NCI-H146 (cell line): ENCODE results near the gene USP17L25.
"Not testable (repeated sequence)": the region's sequence is repeated elsewhere in the genome, so short reads cannot be mapped to it uniquely, and the experiment has no call there.

Experiments
- DNase-seq: peaks from one replicate; lab custom pipeline; 2025; lab: John Stamatoyannopoulos, UW

Gene USP17L25, protein sequence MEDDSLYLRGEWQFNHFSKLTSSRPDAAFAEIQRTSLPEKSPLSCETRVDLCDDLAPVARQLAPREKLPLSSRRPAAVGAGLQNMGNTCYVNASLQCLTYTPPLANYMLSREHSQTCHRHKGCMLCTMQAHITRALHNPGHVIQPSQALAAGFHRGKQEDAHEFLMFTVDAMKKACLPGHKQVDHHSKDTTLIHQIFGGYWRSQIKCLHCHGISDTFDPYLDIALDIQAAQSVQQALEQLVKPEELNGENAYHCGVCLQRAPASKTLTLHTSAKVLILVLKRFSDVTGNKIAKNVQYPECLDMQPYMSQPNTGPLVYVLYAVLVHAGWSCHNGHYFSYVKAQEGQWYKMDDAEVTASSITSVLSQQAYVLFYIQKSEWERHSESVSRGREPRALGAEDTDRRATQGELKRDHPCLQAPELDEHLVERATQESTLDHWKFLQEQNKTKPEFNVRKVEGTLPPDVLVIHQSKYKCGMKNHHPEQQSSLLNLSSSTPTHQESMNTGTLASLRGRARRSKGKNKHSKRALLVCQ

DNA sequence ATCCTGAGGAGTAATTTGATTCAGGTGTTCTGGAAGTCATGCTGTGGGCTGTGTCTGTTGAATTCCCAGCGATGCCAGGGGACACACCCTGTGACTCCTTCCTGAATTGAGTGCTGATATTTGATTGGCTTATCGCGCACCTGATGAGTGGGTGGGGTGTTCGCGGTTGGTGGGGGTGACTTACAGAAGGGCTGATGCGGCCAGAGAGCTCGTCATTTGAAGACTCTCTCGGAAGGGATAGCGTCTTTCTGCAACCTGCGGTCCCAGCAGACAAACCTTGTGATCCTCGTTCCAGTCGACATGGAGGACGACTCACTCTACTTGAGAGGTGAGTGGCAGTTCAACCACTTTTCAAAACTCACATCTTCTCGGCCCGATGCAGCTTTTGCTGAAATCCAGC, at the start of gene USP17L25:
USP17L25 (plus strand) TSS at position 301 of the 400 bp plus-strand sequence; CDS start at position 301, 0 bp downstream.
- not testable (repeated sequence) for DNase-seq

DNA sequence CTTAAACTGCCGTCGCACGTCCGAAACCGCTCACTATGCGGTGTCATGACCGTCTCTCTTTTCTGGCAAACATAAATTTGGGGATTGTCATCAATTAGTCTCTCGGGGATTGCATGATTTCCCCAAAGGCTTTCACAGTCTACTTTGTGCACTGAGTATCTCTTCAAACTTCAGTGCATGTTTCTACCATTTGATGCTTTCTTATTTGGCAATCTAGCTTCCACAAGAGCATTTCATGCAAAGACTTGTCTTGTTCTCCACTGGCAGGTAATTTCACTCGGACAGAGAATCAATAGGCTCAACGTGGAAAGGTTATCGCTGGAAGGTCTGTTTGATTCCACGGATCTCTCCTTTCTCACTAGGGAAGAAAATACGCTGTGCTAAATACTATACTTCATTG, 5.5 kb upstream of the USP17L25 start:
- not testable (repeated sequence) for DNase-seq

DNA sequence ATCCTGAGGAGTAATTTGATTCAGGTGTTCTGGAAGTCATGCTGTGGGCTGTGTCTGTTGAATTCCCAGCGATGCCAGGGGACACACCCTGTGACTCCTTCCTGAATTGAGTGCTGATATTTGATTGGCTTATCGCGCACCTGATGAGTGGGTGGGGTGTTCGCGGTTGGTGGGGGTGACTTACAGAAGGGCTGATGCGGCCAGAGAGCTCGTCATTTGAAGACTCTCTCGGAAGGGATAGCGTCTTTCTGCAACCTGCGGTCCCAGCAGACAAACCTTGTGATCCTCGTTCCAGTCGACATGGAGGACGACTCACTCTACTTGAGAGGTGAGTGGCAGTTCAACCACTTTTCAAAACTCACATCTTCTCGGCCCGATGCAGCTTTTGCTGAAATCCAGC, 4.8 kb upstream of the USP17L25 start, which contains the start of gene USP17L24:
USP17L24 (plus strand) TSS at position 301 of the 400 bp plus-strand sequence; CDS start at position 301, 0 bp downstream.
- not testable (repeated sequence) for DNase-seq

DNA sequence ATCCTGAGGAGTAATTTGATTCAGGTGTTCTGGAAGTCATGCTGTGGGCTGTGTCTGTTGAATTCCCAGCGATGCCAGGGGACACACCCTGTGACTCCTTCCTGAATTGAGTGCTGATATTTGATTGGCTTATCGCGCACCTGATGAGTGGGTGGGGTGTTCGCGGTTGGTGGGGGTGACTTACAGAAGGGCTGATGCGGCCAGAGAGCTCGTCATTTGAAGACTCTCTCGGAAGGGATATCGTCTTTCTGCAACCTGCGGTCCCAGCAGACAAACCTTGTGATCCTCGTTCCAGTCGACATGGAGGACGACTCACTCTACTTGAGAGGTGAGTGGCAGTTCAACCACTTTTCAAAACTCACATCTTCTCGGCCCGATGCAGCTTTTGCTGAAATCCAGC, 4.6 kb downstream of the USP17L25 start, which contains the start of gene USP17L26:
USP17L26 (plus strand) TSS at position 301 of the 400 bp plus-strand sequence; CDS start at position 301, 0 bp downstream.
- not testable (repeated sequence) for DNase-seq

DNA sequence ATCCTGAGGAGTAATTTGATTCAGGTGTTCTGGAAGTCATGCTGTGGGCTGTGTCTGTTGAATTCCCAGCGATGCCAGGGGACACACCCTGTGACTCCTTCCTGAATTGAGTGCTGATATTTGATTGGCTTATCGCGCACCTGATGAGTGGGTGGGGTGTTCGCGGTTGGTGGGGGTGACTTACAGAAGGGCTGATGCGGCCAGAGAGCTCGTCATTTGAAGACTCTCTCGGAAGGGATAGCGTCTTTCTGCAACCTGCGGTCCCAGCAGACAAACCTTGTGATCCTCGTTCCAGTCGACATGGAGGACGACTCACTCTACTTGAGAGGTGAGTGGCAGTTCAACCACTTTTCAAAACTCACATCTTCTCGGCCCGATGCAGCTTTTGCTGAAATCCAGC, 9.4 kb downstream of the USP17L25 start, which contains the start of gene USP17L5:
USP17L5 (plus strand) TSS at position 301 of the 400 bp plus-strand sequence; CDS start at position 301, 0 bp downstream.
- DNase-seq: not testable (repeated sequence)

DNA sequence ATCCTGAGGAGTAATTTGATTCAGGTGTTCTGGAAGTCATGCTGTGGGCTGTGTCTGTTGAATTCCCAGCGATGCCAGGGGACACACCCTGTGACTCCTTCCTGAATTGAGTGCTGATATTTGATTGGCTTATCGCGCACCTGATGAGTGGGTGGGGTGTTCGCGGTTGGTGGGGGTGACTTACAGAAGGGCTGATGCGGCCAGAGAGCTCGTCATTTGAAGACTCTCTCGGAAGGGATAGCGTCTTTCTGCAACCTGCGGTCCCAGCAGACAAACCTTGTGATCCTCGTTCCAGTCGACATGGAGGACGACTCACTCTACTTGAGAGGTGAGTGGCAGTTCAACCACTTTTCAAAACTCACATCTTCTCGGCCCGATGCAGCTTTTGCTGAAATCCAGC, 14.1 kb downstream of the USP17L25 start, which contains the start of gene USP17L27:
USP17L27 (plus strand) TSS at position 301 of the 400 bp plus-strand sequence; CDS start at position 301, 0 bp downstream.
- DNase-seq: not testable (repeated sequence)

DNA sequence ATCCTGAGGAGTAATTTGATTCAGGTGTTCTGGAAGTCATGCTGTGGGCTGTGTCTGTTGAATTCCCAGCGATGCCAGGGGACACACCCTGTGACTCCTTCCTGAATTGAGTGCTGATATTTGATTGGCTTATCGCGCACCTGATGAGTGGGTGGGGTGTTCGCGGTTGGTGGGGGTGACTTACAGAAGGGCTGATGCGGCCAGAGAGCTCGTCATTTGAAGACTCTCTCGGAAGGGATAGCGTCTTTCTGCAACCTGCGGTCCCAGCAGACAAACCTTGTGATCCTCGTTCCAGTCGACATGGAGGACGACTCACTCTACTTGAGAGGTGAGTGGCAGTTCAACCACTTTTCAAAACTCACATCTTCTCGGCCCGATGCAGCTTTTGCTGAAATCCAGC, 18.9 kb downstream of the USP17L25 start, which contains the start of gene USP17L28:
USP17L28 (plus strand) TSS at position 301 of the 400 bp plus-strand sequence; CDS start at position 301, 0 bp downstream.
- not testable (repeated sequence) for DNase-seq

DNA sequence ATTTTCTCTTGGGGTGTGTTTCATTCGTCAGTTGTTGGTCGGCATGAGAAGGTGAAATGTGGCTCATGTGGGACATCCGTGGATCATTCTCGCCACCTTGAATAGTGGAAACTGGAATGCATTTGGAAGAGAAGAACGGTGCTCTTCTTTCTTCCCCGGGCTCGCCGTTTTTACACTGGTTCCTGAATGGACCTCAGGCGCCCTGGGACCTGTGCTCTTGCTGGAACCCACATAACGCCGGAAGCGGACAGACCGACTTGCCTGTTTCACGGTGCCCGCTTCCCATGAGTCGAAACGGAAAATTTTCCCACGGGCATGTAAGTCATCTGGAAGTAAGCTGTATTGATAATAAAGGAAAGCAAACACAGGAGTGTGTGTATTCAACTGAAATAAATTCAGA, 21.2 kb downstream of the USP17L25 start:
- not testable (repeated sequence) for DNase-seq

DNA sequence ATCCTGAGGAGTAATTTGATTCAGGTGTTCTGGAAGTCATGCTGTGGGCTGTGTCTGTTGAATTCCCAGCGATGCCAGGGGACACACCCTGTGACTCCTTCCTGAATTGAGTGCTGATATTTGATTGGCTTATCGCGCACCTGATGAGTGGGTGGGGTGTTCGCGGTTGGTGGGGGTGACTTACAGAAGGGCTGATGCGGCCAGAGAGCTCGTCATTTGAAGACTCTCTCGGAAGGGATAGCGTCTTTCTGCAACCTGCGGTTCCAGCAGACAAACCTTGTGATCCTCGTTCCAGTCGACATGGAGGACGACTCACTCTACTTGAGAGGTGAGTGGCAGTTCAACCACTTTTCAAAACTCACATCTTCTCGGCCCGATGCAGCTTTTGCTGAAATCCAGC, 23.6 kb downstream of the USP17L25 start, which contains the start of gene USP17L29:
USP17L29 (plus strand) TSS at position 301 of the 400 bp plus-strand sequence; CDS start at position 301, 0 bp downstream.
- DNase-seq: not testable (repeated sequence)

DNA sequence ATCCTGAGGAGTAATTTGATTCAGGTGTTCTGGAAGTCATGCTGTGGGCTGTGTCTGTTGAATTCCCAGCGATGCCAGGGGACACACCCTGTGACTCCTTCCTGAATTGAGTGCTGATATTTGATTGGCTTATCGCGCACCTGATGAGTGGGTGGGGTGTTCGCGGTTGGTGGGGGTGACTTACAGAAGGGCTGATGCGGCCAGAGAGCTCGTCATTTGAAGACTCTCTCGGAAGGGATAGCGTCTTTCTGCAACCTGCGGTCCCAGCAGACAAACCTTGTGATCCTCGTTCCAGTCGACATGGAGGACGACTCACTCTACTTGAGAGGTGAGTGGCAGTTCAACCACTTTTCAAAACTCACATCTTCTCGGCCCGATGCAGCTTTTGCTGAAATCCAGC, 33.1 kb downstream of the USP17L25 start, which contains the start of gene USP17L30:
USP17L30 (plus strand) TSS at position 301 of the 400 bp plus-strand sequence; CDS start at position 301, 0 bp downstream.
- not testable (repeated sequence) for DNase-seq

DNA sequence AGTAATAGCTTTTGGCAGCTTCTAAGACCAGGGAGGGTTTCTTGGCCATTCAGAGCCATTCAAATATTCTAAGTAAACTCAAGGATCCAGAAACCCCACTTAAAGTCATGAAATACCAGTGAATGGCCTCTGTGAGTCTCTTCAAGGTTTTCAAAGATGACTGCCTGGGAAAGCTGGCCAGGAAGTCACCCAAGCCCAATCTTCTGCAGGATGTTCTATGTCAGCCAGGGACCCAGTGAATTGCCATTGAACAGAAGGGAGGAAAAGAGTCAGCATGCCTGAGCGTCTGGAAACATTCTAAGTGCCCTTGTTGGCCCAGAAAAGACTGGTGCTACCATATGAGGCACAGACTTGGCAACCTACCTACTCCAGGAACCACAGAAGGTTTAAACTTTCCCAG, 50.2 kb downstream of the USP17L25 start:
- DNase-seq: not testable (repeated sequence)
